Occipital lobe (tissue), 1 donor: Measurements from ENCODE around the gene SDF2. TPM values are rescaled to one million over a fixed set of nuclear protein-coding genes. Genes with fewer than 3 reads are reported as not detected.

Experiments used
- total RNA-seq: library from RNA; depleted of rRNA; stranded (reverse); fragments of >200 nt; gene quantifications from one replicate; pipeline ENCODE4 v1.2.3, GENCODE V29; 2014

The SDF2 gene
- total RNA-seq, 1 donor from 2014 or later: 33.5 TPM

Other genes starting within 250 kb of the SDF2 start
- gene SLC13A2, start 188.3 kb downstream of the SDF2 start, total RNA-seq: not detected
- not detected for gene FOXN1, start 155.6 kb downstream of the SDF2 start, total RNA-seq
- gene UNC119, start 109.3 kb downstream of the SDF2 start, total RNA-seq: 31.5 TPM
- 12.8 TPM for gene PIGS, start 90.4 kb downstream of the SDF2 start, total RNA-seq
- gene ALDOC, start 85.0 kb downstream of the SDF2 start, total RNA-seq: 78.1 TPM
- 4.7 TPM for gene SPAG5, start 62.9 kb downstream of the SDF2 start, total RNA-seq
- 16.5 TPM for gene RSKR, start 47.7 kb downstream of the SDF2 start, total RNA-seq
- 83.8 TPM for gene BLTP2, start 16.7 kb downstream of the SDF2 start, total RNA-seq
- 32.3 TPM for gene SUPT6H, start 299 bp upstream of the SDF2 start, total RNA-seq
- gene PROCA1, start 50.0 kb upstream of the SDF2 start, total RNA-seq: 3.3 TPM
- gene RAB34, start 56.0 kb upstream of the SDF2 start, total RNA-seq: 10.6 TPM
- 414 TPM for gene RPL23A, start 58.1 kb upstream of the SDF2 start, total RNA-seq
- gene TLCD1, start 64.3 kb upstream of the SDF2 start, total RNA-seq: not detected
- 0.62 TPM for gene NEK8, start 66.9 kb upstream of the SDF2 start, total RNA-seq
- gene TRAF4, start 82.1 kb upstream of the SDF2 start, total RNA-seq: 35.6 TPM
- 2.7 TPM for gene FAM222B, start 180.9 kb upstream of the SDF2 start, total RNA-seq
- gene ERAL1, start 193.1 kb upstream of the SDF2 start, total RNA-seq: 21.8 TPM
- gene FLOT2, start 235.8 kb upstream of the SDF2 start, total RNA-seq: 20.0 TPM
- 27.1 TPM for gene DHRS13, start 241.2 kb upstream of the SDF2 start, total RNA-seq